Pulmonary artery endothelial cell (primary cell): Measurements from ENCODE around the gene TMEM212. TPM values are rescaled to one million over a fixed set of nuclear protein-coding genes. Genes with fewer than 3 reads are reported as not detected.
A peak's percentile ranks its signal among the peaks of the same experiment; 100 is the strongest.

Experiments used
- DNase-seq: peaks from one replicate; pipeline ENCODE4 v3.0.0-alpha.2; 2011; ENCODE audit warnings: low read depth, low spot score
- total RNA-seq: library from RNA; depleted of rRNA; stranded (reverse); fragments of >200 nt; gene quantifications from 2 replicates; pipeline ENCODE4 v1.2.3, GENCODE V29; 2014

Gene TMEM212
- total RNA-seq, 1 donor from 2014 or later = not detected

- DNase-seq = no peak
Measured at GRCh38 chr3:171834461-171834801, 8.7 kb upstream of the TMEM212 start.

- DNase-seq = no peak
Measured at GRCh38 chr3:171835116-171835515, 8.0 kb upstream of the TMEM212 start.

- no peak for DNase-seq
Measured at GRCh38 chr3:171835613-171836012, 7.5 kb upstream of the TMEM212 start.

GRCh38 chr3:171836855-171837254, 6.3 kb upstream of the TMEM212 start:
- DNase-seq = no peak

GRCh38 chr3:171837698-171838097, 5.5 kb upstream of the TMEM212 start:
- DNase-seq = no peak

GRCh38 chr3:171838218-171838720, 4.9 kb upstream of the TMEM212 start:
- DNase-seq = peak; percentile 79

- no peak for DNase-seq
Measured at GRCh38 chr3:171839270-171839669, 3.9 kb upstream of the TMEM212 start.

- DNase-seq = no peak
Measured at GRCh38 chr3:171840445-171840810, 2.7 kb upstream of the TMEM212 start.

- no peak for DNase-seq
Measured at GRCh38 chr3:171840811-171841619, 2.1 kb upstream of the TMEM212 start.

GRCh38 chr3:171841620-171842000, 1.5 kb upstream of the TMEM212 start:
- DNase-seq = no peak

GRCh38 chr3:171844873-171845272, 1.7 kb downstream of the TMEM212 start:
- DNase-seq = no peak

- DNase-seq = no peak
Measured at GRCh38 chr3:171845481-171846284, 2.5 kb downstream of the TMEM212 start.

GRCh38 chr3:171846597-171846996, 3.4 kb downstream of the TMEM212 start:
- no peak for DNase-seq

GRCh38 chr3:171847133-171847532, 4.0 kb downstream of the TMEM212 start:
- no peak for DNase-seq

- DNase-seq = no peak
Measured at GRCh38 chr3:171847595-171848259, 4.6 kb downstream of the TMEM212 start.

GRCh38 chr3:171849617-171850319, 6.6 kb downstream of the TMEM212 start:
- no peak for DNase-seq

GRCh38 chr3:171850320-171850959, 7.3 kb downstream of the TMEM212 start:
- DNase-seq = no peak

GRCh38 chr3:171850960-171851659, 8.0 kb downstream of the TMEM212 start:
- DNase-seq = no peak

GRCh38 chr3:171851660-171852058, 8.5 kb downstream of the TMEM212 start:
- DNase-seq = no peak

- DNase-seq = no peak
Measured at GRCh38 chr3:171854649-171855305, 11.6 kb downstream of the TMEM212 start.
